GM12865 (cell line): ENCODE measurements around the gene PLCL1.

Experiments
- DNase-seq: peaks from one replicate; pipeline ENCODE4 v3.0.0; 2010; ENCODE audit warnings: low read depth
- H3K4me3 ChIP-seq: 2 replicates; pipeline ENCODE4 v1.5.1; 2011; ENCODE audit warnings: mild to moderate bottlenecking, low read depth, low read length, control low read depth
- TF ChIP-seq, protein P1 (sequence below): IDR thresholded peaks from 2 replicates; pipeline ENCODE4 v1.5.1; 2011; ENCODE audit warnings: low read length, control low read depth, low read depth, inconsistent platforms; ENCODE audit not compliant: insufficient read depth; ENCODE audit errors: missing control alignments

Gene PLCL1

DNA sequence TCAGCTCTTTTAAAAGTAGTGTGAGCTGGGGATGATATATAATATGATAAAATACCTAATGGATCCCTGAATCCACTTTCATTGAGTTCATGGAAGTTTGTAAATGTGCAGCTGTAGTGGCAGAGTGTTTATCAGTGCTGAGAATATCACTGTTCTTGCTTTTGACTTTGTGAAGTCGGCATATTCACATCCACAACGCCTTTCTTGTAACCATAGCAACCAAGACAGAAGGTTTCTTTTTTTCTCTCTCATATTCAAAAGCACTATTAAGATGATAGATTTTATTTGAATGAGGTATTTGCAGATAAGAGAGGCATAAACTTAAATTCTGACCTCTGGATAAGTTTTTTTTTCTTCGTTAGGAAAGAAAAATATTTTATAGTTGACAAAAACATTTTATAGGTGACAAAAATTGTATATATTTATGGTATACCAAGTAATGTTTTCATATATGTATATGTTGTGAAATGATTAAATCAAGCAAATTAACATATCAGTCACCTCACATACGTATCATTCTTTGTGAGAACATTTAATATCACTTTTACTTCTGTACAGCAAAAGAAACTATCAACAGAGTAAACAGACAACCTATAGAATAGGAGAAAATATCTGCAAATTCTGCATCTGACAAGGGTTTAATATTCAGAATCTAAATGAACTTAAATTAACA, 130.0 kb downstream of the PLCL1 start:
- TF ChIP-seq, protein P1, sequence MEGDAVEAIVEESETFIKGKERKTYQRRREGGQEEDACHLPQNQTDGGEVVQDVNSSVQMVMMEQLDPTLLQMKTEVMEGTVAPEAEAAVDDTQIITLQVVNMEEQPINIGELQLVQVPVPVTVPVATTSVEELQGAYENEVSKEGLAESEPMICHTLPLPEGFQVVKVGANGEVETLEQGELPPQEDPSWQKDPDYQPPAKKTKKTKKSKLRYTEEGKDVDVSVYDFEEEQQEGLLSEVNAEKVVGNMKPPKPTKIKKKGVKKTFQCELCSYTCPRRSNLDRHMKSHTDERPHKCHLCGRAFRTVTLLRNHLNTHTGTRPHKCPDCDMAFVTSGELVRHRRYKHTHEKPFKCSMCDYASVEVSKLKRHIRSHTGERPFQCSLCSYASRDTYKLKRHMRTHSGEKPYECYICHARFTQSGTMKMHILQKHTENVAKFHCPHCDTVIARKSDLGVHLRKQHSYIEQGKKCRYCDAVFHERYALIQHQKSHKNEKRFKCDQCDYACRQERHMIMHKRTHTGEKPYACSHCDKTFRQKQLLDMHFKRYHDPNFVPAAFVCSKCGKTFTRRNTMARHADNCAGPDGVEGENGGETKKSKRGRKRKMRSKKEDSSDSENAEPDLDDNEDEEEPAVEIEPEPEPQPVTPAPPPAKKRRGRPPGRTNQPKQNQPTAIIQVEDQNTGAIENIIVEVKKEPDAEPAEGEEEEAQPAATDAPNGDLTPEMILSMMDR, result no peak
- no peak overlapping the region for H3K4me3 ChIP-seq
- no peak for DNase-seq

DNA sequence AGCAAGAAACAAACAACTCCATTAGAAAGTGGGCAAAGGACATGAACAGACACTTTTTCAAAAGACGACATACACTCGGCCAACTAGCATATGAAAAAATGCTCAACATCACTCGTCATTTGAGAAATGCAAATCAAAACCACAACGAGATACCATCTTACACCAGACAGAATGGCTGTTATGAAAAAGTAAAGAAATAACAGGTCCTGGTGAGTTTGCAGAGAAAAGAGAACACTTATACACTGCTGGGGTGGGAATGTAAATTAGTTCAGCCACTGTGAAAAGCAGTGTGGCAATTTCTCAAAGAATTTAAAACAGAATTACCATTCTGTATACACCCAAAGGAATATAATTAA, 130.5 kb downstream of the PLCL1 start:
- TF ChIP-seq, protein P1, result no peak
- H3K4me3 ChIP-seq, result no peak overlapping the region
- DNase-seq, result no peak

DNA sequence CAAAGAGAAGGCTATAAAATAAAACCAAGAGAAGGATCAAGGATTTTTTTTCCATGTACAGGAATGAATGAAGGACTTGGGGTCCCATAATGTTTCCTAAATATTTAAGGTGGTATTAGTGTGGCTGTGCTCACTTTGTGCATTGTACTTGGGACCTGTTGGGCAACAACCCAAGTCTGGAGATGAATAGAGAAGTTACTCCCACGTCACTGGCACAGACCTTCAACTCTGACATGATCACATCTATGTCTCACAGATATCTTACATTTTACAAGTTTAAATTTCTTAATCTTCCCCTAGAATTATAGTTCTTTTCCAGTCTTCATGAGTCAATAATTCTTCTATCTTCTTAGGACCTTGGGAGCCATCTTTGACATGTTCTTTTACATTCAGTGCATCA, 133.4 kb downstream of the PLCL1 start:
- TF ChIP-seq, protein P1, result no peak
- DNase-seq, result no peak
- no peak overlapping the region for H3K4me3 ChIP-seq

DNA sequence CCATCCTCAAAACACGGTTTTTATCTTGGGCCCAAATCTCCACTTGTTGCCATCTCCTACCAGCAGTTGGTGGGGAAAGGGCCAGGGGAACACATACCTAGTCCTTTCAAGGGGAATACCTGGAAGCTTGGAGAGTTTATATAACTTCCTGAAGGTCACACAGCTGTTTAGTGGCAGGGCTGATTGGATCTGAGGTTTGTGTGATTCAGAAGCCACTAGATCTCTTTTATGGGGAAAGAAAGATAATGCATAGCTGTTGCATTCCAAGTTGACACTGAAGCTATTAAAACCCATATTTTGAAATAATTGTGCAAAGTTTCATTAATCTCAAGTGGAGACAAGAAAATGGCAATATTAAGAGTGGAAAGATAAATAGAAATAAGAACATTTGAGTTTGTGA, 134.2 kb downstream of the PLCL1 start:
- TF ChIP-seq, protein P1, result no peak
- no peak for DNase-seq

DNA sequence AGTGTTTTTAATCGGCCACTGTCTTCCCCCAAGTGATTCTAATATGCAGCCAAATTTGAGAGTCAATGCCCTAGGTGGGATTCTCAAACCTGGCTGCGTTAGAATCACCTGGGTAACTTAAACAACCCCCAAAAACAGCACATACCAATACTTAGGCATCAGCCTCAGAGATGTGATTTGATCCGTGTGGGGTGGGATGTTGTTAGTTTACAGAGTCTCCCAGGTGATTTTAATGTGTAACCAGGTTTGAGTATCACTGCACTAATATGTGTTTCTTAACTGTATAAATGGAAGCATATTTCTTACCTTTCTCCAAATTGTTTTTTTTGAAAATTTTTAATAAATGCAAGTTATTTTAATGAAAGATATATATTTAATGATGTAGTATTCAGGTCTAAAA, 135.4 kb downstream of the PLCL1 start:
- H3K4me3 ChIP-seq, result no peak overlapping the region
- no peak for DNase-seq

More for the DNA sequence above, 134.2 kb downstream of the PLCL1 start:
- H3K4me3 ChIP-seq, result no peak overlapping the region

DNA sequence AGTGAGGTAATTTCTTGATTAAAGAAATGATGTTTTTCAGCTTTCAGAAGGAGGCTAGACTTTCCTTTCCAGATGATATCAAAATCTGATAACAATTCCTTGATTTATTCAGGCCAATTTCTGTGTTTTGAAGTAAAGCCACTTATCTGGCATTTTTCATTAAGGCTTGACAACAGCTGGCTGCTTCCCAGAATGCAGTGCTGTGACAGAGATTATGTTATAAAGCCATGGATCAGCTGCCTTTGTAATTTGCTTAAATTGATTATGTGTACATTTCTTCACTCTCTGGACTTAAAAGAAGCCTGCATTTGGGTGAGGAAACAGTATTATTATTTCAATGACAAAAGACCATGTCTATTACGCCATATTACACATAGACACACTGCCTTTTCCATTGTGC, 136.0 kb downstream of the PLCL1 start:
- H3K4me3 ChIP-seq, result no peak overlapping the region
- TF ChIP-seq, protein P1, result no peak
- no peak for DNase-seq

More for the DNA sequence above, 135.4 kb downstream of the PLCL1 start:
- TF ChIP-seq, protein P1, result no peak

DNA sequence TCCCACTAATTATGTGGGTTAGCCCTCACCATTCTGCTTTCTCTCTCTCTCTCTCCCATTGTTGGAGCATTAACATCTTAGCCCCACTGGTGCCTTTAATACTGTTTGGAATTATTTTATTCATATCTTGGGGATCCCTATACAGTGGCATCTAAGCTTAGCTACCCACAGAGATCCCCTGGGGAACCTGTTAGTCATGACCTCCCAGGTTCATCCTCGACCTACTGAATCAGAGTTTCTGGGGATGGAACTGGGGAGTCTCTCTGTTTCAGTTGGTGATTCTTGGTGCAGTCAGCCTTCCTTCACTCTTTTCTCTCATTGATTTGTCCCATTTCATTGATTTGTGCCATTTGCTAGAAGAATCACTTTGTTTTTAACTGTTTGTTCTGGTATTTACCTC, 137.3 kb downstream of the PLCL1 start:
- no peak for DNase-seq
- TF ChIP-seq, protein P1, result no peak
- no peak overlapping the region for H3K4me3 ChIP-seq
